Thymus (tissue), 11 donors: ENCODE results near the gene POFUT2. TPM values are rescaled to one million over a fixed set of nuclear protein-coding genes. Genes with fewer than 3 reads are reported as not detected.

Source experiments
- DNase-seq, 9 donors: peaks; one replicate each; pipeline ENCODE4 v3.0.0-alpha.2; 2013; ENCODE audit warnings: low spot score in 9 of 9, low read depth in 6 of 9, missing footprints in 1 of 9
- H3K27ac ChIP-seq, 2 donors: one replicate each; pipeline ENCODE4 v1.5.1; 2013; ENCODE audit warnings: control low read depth in 1 of 2, low read depth in 1 of 2, low read length in 1 of 2, mild to moderate bottlenecking in 1 of 2, moderate library complexity in 1 of 2
- H3K27me3 ChIP-seq, 2 donors: one replicate each; pipeline ENCODE4 v1.5.1; 2013; ENCODE audit warnings: low read length in 1 of 2; ENCODE audit not compliant: control insufficient read depth in 2 of 2, insufficient read depth in 1 of 2
- H3K36me3 ChIP-seq, 2 donors: one replicate each; pipeline ENCODE4 v1.5.1; 2013; ENCODE audit warnings: low read length in 1 of 2, mild to moderate bottlenecking in 1 of 2, moderate library complexity in 1 of 2; ENCODE audit not compliant: control insufficient read depth in 2 of 2, insufficient read depth in 2 of 2
- H3K4me1 ChIP-seq, 2 donors: one replicate each; pipeline ENCODE4 v1.5.1; 2013; ENCODE audit warnings: low read length in 2 of 2; ENCODE audit not compliant: control insufficient read depth in 2 of 2, insufficient read depth in 2 of 2
- H3K4me3 ChIP-seq, 2 donors: one replicate each; pipeline ENCODE4 v1.5.1; 2013; ENCODE audit warnings: low read length in 2 of 2, control low read depth in 1 of 2, mild to moderate bottlenecking in 1 of 2
- H3K9me3 ChIP-seq, 2 donors: one replicate each; pipeline ENCODE4 v1.5.1; 2013; ENCODE audit warnings: low read length in 1 of 2, mild to moderate bottlenecking in 1 of 2; ENCODE audit not compliant: control insufficient read depth in 2 of 2, insufficient read depth in 1 of 2
- WGBS: extraction: QIAGEN DNeasy Blood & Tissue Kit; methylation state at CpG from one replicate; pipeline ENCODE4 v1.1.7; 2013; 5-methylcytosine and 5-hydroxymethylcytosine counted together
- polyA plus RNA-seq: library from polyadenylated mRNA; stranded (reverse); fragments of 200-250 nt; gene quantifications from one replicate; pipeline ENCODE4 v1.2.3, GENCODE V29; 2013
- total RNA-seq: library from RNA; stranded (reverse); fragments of 120-200 nt; gene quantifications from one replicate; pipeline ENCODE4 v1.2.4, GENCODE V29; 2013
- donor health status: healthy.

POFUT2 gene
- total and polyA plus RNA-seq, 2 donors = 5.7 to 31.9 TPM

DNA sequence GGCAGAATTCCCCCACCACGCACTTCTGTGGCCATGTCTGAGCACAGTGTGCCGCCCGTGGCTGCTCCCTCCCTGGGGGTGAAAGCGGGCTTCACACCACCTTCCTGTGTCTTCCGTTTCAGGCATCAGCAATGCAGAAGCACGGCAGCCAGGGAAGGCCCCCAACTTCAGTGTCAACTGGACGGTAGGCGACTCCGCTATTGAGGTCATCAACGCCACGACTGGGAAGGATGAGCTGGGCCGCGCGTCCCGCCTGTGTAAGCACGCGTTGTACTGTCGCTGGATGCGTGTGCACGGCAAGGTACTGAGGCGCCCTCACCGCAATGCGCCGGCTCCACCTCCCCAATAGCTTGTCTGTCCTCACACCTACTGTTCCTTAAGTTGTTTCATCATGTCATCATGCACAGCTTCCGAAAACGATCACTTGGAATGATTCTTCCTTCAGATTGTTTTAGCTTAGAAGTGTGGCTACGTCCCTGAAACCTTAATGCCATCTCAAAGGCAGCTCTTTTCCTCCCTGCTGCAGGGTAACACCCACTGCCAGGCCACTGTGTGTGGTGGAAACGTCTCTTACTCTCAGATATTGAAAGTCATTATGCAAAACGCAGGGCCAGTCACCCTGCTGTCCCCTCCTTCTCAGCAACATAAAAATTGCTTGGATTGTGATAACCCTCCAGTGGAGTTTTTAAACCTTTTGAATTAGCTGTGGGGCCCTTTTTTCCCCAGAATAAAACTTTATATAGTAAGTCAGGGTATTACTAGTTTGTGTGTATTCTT lies 66.8 kb downstream of the POFUT2 start:
- Histone ChIP-seq H3K27me3 (no peaks in the 10 kb centered on the region), H3K27ac (peak overlapping the region in 1 of 2 donors; percentile 65), H3K9me3 (no peaks in the 10 kb centered on the region), H3K4me1 (peaks cover 0 to 19% of the 10 kb centered on the region in 2 donors), H3K4me3 (no peak overlapping the region), H3K36me3 (peaks cover 0 to 12% of the 10 kb centered on the region in 2 donors)
- 96% methylated on average over 29 of the region's 29 CpGs for WGBS
- no peak for DNase-seq

DNA sequence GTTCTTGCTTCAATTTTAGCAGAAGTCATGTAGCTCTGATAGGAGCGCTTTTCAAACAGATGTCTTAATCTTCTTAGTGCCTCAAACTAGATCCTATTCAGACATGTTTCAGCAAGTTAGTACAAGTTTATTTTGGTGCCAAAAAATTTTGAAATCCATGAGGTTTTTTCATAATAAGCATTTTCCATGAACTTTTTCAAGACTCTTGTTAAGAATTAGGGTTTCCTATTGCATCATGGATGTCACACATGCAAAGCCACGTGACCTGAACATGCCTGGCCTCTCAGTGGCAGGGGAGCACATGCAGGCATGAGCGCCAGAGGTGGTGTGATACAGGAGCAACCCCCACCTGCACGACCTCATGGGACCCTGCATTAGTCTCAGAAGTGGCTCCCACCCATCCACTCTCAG lies 67.6 kb downstream of the POFUT2 start:
- Histone ChIP-seq H3K36me3 (peaks cover 0 to 12% of the 10 kb centered on the region in 2 donors), H3K27me3 (no peaks in the 10 kb centered on the region), H3K27ac (peak overlapping the region in 1 of 2 donors; percentile 65), H3K4me3 (no peak overlapping the region), H3K9me3 (no peaks in the 10 kb centered on the region), H3K4me1 (peaks cover 0 to 19% of the 10 kb centered on the region in 2 donors)
- peak in 1 of 9 donors; percentile 23 for DNase-seq
- 91% methylated on average over 4 of the region's 4 CpGs for WGBS

DNA sequence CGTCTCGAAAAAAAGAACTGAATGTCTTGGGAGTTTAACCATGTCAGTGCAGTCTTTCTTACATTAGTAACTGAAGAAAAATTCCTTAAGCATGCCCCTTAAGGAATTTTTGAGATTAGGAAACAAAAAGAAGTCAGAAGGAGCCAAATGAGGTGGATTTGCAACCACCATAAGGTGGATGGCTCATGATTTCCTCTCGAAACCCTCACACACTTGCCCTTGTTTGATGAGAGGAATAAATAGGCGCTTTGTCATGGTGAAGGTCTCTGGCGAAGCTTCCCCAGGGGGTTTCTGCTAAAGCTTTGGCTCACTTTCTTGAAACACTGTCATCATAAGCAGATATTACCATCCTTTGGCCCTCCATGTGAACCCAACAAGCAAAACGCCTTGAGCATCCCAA lies 68.2 kb downstream of the POFUT2 start:
- peaks cover 0 to 12% of the 10 kb centered on the region in 2 donors for H3K36me3 ChIP-seq
- peak overlapping the region; percentile 41 to 42 for H3K27ac ChIP-seq
- DNase-seq = no peak
- peaks cover 0 to 13% of the 10 kb centered on the region in 2 donors for H3K4me1 ChIP-seq
- H3K4me3 ChIP-seq = no peak overlapping the region
- 95% methylated on average over 6 of the region's 6 CpGs for WGBS
- H3K27me3 ChIP-seq = no peaks in the 10 kb centered on the region
- no peaks in the 10 kb centered on the region for H3K9me3 ChIP-seq

DNA sequence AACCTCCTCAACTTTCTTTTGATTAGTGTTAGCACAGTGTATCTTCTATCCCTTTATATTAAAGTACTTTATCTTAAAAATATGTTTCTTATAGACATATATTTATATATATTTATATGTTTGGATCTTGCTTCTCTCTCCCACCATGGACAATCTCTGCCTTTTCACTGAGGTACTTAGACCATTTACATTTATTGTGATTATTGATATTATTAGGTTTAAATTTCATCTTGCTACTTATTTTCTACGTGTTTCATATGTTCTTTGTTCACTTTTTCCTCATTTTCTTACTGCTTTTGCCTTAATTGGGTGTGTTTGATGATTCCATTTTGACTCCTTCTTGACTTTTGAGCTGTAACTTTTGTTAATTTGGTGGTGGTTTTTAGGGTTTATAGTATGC lies 70.7 kb downstream of the POFUT2 start:
- no peak overlapping the region for H3K4me3 ChIP-seq
- H3K9me3 ChIP-seq = no peaks in the 10 kb centered on the region
- DNase-seq = no peak
- H3K36me3 ChIP-seq = peaks cover 0 to 10% of the 10 kb centered on the region in 2 donors
- WGBS = 90% methylated on average over 1 of the region's 1 CpG
- no peak overlapping the region for H3K27ac ChIP-seq
- H3K27me3 ChIP-seq = no peaks in the 10 kb centered on the region
- peaks cover 0 to 10% of the 10 kb centered on the region in 2 donors for H3K4me1 ChIP-seq

DNA sequence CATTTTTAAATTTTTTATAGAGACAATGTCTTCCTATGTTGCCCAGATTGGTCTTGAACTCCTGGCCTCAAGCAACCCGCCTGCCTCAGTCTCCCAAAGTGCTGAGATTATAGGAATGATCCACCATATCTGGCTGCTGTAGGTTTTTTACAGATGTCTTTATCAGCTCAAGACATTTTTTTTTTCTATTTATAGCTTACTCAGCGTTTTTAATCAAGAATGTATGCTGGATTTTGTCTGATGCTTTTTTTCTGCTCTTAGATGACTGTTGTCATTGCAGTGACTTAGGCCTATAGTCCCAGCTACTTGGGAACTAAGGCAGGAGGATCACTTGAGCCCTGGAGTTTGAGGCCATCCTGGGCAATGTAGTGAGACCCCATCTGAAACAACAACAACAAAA lies 72.5 kb downstream of the POFUT2 start:
- DNase-seq = no peak
- Histone ChIP-seq H3K4me3 (no peak overlapping the region), H3K27ac (no peak overlapping the region), H3K27me3 (no peaks in the 10 kb centered on the region), H3K4me1 (peaks cover 0 to 10% of the 10 kb centered on the region in 2 donors), H3K36me3 (peaks cover 0 to 3% of the 10 kb centered on the region in 2 donors), H3K9me3 (no peaks in the 10 kb centered on the region)
- 94% methylated on average over 2 of the region's 2 CpGs for WGBS

Other genes with a start within 250 kb of the POFUT2 start
- gene ADARB1, start 213.3 kb downstream of the POFUT2 start, total RNA-seq = 11.9 TPM
- 14.6 TPM for gene ADARB1, start 213.3 kb downstream of the POFUT2 start, polyA plus RNA-seq
- gene COL18A1, start 117.3 kb upstream of the POFUT2 start, total RNA-seq = 18.9 TPM
- gene COL18A1, start 117.3 kb upstream of the POFUT2 start, polyA plus RNA-seq = 58.6 TPM